Right kidney (tissue), 1 donor: ENCODE measurements around the gene DCAF15.
"Not testable (repeated sequence)": the region's sequence is repeated elsewhere in the genome, so short reads cannot be mapped to it uniquely, and the experiment has no call there.

ENCODE experiments used
- DNase-seq: peaks from one replicate; pipeline ENCODE4 v3.0.0-alpha.2; 2016

Gene DCAF15

DNA sequence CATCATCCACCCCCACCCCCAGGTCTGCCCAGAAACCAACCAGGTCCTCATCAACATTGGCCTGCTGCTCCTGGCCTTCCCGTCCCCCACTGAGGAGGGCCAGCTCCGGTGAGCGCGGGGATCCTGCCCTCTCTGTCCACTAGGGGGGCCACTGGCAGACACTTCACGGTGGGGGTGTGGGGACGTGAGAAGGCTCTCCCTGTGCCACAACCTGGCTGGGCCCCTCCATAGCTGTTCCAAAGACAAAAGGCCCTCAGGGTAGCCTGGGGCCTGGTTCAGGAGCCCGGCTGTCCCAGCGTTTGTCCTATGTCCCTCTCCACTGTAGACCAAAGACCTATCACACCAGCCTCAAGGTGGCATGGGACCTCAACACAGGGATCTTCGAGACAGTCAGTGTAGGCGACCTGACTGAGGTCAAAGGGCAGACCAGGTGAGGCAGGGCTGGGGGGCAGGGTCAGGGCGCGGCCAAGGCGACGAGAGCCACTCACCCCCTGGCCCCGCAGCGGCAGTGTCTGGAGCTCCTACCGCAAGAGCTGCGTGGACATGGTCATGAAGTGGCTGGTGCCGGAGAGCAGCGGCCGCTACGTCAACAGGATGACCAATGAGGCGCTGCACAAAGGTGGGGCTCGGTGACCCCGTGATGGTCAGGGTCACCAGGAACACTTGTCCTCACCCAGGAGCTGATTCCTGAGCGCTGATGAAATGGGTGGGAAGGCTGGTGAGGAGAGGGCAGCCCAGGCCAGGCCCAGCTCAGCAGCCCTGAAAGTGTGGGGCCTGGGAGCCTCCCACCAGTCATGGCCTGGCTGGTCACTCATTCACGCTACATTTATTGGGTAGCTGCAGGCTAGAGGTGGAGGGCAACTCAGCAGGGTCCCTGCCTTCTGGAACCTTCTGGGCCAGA lies 7.9 kb downstream of the DCAF15 start:
- DNase-seq = no peak

DNA sequence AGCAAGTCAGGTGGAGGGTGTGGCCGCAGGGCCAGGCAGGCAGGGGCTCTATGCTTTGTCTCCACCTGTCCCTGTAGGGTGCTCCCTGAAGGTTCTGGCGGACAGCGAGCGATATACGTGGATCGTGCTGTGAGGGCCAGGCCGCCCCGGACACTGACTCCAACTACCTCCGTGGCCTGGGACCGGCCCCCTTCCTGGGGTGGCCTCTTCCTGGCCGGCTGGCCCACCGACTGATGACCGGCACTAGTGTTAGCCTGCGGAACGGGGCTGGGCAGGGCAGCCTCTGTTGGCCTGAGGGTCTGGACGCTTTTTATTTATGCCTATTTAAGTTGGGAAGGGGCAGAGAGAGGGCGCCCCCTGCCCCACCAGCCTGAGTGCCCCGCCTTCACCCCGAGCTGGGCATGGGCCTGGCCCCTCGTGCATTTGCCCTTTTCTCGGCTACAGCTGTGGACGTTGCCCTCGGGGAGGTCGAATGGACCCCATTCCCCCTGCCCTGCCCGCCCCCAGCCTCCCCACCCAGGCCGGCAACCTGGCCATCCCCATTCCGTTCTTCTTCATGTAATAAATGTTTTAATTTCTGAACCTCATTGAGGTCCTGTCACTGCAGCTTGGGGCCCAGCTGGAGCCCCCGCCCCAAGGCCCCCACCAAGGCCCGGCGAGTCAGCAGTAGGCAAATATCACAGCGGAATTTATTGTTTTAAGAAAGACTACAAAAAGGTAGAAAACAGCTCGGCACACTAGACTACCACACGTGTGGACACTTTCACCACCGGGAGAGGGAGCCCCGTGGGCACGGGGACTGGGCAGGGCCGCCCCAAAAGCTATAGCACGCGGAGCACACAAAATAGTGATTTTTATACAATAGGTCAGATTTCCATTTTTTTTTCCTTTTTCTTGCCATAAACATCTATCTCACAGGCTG lies 8.8 kb downstream of the DCAF15 start:
- DNase-seq = no peak

DNA sequence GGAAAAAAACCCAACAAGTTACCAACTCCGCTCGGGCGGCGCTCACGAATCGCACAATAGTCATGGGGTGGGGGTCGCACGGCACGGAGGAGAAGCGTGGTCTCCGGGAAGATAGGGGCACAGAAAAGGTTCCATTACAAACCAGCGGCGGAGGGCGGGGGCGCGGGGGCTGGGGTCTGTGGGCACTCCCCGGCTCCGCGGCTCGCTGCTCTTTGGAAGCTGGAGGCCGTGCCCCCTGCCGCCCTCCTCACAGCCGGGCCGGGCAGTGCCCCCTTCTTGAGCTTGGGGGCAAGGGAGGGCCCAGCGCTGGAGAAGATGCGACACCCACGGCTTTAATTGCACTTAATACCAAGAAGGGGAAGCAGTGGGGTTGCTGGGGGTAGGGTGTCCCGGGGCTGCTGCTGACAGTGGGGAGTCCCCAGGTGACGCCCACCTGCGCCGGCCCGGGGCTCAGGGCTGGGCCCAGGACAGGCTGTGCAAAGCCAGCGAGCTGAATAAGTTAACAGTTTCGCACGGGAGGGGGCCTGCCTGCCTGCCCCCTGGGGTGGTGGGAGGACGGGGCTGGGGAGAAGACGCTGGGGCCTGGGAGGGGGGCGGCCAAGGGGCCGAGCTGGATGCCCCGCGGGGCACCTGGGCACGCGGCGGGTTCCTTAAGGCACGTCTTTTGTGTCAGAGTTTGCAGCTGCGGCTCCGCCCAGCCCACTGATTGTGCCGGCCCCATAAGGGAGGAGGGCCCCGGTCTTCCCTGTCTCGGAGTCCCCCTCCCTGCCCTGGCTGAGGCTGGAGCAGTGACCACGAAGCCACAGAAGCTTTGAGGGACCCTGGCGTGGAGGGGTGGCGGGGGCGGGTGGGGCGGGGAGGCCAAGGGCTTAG lies 9.8 kb downstream of the DCAF15 start:
- DNase-seq = no peak

DNA sequence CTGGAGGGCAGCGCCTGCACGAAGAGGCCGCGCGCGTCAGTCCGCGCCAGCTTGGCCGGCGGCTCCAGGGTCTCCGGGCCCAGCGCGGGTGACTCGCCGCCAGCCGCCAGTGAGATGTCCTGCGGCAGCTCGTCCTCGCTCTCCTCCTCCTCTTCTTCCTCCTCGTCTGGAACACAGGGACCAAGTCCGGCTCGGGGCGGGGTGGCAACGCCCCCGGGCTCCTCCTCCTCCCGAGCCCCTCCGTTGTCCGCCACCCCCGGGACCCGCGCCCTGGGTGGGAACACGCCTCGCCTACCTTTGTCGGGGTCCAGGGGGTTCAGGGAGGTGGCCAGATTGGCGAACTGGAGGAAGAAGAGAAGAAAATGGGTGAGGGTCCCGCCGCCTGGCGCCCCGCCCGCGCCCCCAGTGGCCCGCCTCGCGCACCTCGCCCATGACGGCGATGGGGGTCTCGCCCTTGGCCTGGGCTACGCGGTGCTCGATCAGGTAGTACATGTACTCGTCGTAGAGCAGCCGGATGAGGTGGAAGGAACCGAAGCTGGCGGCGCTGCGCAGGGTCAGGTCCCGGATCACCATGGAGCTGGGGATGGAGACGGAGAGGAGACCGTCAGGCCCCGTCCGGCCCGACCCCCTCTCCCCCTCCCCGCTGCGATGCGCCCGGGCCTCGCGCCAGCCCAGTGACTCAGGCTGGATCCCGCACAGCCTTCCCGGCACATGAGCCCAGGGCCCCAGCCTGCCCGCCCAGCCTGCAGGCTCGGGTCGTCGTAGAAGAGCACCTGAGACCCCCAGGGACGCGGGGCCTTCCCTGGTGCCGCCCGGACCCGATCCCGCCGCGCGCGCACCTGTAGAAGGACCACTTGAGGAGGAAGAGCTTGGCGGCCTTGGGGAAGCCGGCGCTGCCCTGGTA lies 10.6 kb downstream of the DCAF15 start:
- peak; percentile 52 for DNase-seq

DNA sequence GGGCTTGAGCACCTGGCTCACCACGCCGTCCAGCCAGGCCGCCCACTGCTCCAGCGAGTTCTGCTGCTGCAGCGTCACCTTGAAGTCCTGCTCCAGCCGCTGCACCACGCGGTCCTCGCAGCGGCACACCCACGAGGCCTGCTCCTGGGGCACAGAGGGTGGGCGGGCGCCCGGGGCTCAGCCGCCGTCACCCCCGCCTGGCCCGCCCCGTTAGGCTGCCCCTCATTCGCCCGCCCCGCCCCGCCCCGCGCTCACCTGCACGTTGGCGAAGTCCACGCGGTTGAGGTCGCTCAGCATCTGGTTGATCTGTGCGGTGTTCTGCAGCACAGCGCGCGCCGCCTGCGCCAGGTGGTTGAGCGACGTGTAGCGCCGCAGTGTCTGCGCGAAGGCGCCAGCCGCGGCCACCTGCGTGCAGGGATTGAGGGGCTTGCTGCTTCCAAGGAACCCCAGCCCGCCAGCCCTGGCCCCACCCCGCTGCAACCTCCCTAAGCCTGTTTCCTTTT lies 11.3 kb downstream of the DCAF15 start:
- DNase-seq = no peak

DNA sequence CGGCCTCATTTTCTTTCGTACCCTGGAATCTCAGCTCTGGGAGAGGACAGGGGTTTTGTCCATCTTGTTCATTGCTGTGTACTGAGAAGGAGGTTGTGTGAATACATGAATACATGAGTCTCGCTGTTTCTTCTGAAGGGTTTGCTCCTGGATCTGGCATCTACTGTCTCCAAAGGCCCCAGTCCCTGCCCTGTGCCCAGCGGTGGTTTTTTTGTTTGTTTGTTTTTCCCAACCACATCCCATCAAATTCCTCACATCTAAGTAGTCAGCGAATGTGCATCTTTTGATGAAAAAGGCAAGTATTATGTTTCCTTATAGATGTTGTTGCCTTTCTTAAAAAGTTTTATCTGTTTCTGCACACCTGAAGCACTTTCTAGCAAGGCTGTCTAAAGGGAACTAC lies 12.5 kb downstream of the DCAF15 start:
- no peak for DNase-seq

DNA sequence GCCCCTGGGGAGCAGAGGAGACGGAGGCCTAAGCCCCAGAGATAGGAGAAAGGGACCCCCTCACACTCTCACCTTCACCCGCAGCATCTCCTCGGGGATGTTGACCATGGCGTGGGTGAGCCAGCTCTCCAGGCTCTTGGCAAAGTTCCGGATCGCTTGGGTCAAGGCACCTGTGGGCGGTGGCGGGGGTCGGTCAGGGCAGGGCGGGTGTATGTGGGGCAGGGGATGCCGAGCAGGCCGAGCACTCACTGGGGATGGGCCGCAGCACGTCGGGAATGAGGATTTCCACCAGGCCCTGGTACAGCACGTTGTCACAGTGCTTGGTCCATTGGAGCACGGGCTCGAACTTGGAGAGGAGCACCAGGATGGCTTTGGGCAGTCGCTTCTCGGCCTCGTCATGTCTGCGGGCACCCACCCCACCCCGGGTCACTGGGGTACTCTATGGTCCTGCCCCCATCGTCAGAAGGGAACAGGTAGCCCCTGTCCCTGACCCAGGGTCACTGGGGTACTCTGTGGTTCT lies 13.1 kb downstream of the DCAF15 start:
- DNase-seq = no peak

DNA sequence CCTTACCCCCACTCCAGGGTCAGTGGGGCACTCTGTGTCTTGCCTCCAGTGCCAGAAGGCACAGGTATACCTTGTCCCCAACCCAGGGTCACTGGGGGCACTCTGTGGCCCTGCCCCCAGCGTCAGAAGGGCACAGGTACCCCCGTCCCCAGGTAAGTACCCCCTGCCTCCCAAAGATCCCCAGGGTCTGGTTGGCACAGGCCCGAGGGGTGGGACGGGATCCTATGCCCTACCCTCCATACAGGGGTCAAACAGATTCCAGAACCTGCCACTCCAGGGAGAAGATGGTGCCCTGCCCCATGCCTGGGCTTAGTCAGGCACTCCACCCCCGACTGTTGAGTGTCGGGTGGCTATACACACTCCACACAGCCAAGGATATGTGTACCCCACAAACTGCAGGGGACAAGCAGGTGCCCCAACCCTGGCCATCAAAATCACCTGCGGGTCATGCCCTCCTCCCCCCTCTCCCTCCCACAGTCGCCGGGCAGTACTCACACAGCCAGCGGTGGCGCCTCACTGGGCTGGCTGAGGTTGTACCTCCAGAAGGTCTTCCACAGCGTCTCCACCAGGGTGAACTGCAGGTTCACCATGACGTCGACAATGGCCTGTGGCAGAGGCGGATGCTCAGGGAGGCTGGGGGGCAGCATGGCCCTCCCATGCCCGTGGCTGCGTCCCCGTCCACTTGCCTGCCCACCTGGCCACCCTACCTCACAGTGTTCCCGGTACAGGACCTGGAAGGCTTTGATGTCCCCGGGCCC lies 13.8 kb downstream of the DCAF15 start:
- DNase-seq = no peak

DNA sequence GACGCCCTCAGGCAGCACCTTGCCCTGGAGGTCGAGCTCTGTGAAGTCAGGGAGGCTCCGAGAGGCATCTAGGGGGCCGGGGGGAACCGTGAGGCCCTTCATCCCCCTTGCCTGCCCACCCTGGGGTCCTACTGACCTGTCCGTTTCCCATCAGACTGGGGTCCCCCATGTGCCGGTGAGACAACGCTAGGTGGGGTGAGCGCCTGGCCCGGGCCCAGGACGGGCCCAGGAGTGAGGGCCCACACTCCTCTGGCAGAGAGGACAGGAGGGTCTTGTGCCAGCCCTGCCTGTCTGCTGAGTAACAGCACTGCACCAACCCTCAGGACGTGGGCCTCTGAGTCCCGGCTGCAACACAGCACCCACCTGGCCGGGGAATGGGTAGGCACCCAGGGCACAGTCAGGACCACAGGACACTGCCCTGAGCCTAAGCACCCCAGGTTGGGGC lies 14.4 kb downstream of the DCAF15 start:
- DNase-seq = no peak

DNA sequence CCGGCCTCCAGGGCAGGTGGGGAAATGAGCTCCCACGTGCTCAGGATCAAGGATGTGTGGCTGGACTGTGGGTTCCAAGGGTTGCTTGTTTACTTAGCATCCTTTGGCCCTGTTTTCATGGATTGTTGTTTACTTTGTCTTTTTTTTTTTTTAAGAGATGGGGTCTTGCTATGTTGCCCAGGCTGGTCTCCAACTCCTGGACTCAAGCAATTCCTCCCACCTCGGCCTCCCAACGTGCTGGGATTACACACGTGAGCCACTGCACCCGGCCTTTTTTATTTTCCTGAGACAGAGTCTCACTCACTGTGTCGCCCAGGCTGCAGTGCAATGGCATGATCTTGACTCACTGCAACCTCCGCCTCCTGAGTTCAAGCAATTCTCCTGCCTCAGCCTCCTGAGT lies 14.9 kb downstream of the DCAF15 start:
- not testable (repeated sequence) for DNase-seq

DNA sequence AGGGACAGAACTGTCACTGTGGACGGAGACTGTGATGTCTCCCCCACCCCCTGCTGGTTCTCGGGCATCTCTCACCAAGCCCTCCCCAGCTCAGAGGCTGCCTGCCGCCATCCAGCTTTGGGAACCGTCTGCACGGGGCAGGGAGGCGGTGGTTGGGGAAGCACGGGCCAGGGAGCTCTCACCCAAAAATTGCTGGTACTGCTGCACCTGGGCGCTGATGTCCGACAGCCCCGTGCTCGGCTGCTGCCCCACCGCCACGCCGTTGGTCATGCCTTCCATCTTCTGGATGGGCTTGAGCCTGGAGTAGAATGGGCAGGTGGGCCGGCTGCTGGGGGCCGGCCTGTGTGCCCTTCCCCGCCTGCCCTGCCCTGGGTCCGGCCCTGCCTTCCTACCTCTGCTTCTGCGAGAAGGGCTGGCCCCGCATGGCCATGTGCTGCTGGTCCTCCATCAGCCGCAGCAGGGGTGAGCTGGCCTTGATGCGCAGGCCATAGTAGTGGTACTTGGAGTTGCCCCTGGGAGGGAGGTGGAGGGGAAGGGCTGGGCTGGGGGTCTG lies 16.1 kb downstream of the DCAF15 start:
- no peak for DNase-seq

DNA sequence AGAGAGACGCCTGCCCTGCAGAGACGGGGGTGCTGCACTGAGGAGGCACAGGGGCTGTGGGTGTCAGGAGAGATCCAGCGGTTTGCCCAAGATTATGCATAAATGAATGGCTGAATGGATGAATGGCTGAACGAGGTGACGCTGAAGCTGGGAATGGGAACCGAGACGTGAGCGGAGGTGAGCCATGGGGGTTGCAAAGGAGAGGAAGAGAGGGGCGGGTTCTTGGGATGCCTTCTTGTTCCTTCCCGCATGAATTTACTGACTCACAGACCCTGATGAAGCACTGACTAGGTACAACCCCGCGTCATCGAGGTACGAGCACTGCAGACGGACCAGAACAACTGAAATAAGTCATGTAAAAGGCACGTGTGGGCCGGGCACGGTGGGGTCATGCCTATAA lies 16.7 kb downstream of the DCAF15 start:
- no peak for DNase-seq

DNA sequence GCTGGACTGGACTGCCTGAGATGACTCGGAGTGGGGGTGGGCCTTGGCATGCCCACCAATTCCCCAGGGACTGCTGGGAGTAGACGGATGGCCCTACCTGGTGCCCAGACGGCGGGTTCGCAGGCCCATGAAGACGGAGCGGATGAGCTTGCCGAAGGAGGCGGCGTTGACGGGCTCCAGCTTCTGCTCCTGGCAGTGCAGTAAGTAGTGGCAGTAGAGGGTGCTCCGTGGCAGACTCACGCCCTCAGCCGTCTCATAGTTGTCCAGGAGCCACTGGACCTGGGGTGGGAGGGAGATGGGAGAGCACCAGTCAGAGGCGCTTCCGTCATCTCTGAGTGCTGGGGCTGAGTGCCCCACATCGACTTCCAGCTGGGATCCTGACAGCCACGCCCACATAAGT lies 17.6 kb downstream of the DCAF15 start:
- DNase-seq = no peak

DNA sequence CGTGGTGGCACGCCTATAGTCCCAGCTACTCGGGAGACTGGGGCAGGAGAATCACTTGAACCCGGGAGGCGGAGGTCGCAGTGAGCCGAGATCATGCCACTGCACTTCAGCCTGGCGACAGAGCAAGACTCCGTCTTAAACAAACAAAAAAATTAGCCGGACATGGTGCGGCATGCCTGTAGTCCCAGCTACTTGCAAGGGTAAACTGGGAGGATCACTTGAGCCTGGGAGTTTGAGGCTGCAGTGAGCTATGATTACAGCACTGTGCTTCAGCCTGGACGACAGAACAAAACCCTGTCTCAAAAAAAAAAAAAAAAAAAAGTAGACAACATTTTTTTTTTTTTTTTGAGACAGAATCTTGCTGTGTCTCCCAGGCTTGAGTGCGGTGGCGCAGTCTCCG lies 19.6 kb downstream of the DCAF15 start:
- DNase-seq = not testable (repeated sequence)

DNA sequence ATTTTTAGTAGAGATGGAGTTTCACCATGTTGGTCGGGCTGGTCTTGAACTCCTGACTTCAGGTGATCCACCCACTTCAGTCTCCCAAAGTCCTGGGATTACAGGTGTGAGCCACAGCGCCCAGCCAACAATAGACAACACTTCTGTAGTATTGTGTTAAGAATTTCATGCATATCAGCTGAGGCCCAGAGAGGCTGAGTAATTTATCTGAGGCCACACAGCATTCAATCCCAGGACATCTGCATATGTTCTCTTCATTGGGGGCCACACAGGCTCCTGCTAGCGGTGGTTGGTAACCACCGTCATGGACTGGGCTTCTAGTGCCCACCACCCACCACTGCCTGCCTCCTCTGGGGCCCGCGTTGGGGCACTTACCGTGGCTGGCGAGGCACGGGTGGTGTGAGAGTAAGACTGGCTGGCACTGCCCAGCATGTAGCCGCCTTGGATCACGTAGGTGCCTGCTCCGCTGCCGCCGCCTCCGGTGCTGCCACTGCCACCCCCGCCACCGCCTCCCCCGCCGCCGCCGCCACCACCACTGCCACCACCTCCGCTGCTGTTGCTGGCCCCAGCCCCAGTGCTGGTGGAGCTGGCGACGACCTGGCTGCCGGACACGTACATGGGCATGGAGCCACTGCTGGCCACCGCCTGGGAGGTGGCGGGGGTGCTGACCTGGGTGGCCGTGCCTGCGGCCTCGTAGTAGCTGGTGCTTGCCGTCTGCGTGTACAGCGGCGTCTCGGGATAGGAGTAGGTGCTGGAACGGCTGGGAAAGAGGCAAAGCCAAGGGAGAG lies 20.3 kb downstream of the DCAF15 start:
- DNase-seq = no peak

DNA sequence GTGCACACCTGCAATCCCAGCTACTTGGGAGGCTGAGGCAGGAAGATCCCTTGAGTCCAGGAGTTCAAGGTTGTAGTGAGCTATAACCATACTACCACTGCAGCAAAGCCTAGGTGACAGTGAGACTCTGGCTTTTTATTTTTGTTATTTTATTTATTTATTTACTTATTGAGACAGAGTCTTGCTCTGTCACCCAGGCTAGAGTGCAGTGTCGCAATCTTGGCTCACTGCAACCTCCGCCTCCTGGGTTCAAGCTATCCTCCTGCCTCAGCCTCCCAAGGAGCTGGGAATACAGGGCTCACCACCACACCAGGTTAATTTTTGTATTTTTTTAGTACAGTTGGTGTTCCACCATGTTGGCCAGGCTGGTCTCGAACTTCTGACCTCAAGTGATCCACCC lies 21.2 kb downstream of the DCAF15 start:
- not testable (repeated sequence) for DNase-seq

DNA sequence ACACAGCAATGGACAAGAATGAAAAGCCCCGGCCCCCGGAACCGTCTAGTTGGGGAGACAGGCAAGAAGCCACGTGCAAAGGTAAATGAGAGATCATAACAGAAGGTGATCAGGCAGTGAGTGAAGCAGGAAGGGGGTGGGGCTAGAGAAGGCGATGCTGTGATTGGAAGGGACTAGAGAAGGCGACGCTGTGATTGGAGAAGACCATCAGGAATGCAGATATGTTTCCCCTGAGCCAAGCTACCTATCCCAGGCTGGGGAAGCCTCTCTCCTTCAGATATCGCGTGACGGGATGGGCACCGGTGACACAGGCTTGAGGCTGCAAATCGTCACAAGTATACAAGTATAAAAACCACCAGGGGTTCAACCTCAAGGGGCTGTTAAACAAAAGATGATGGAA lies 21.8 kb downstream of the DCAF15 start:
- DNase-seq = no peak

DNA sequence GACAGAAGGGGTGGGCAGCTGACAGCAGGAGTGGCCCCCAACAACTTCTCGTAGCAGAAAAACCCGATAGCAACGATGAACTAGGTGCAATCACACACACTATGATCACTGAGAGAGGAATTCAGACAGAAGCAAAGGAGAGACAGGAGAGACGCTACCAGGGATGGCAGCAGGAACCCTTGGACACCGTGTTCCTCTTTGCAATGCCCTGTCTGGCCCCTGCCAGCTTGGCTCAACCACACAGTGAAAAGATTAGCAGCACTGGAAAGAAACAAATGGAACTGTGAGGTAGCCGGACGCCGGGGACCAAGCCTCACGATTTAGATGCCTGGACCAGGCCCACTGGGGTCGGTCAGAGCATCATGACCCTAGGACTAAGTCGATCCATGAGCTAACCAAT lies 23.6 kb downstream of the DCAF15 start:
- no peak for DNase-seq

DNA sequence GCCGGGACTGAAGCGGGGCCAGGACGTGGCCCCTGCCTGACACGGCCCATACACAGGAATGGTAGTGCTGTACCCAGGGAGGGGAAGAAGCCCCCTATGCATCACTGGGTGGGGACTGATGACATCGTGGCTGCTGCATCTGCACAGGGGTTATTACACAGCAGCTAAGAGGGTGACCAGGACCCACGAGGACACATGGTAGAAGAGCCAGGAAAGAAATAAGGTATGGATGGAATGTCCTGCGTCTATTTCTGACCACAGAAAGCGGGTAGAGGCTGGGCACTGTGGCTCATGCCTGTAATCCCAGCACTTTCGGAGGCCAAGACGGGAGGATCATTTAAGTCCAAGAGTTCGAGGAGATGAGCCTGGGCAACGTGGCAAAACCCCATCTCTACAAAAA lies 24.1 kb downstream of the DCAF15 start:
- no peak for DNase-seq
